NCI-H2107 treated with DMSO at 0.1 percent for 48 hours (cell line): ENCODE results near the gene PPP4R4.

Experiments
- DNase-seq: peaks from one replicate; lab custom pipeline; 2025; ENCODE audit not compliant: unreplicated experiment; lab: John Stamatoyannopoulos, UW

PPP4R4 gene

GRCh38 chr14:94173885-94174603, at the start of gene PPP4R4:
TSS of gene PPP4R4 (plus strand) at chr14:94174322. CDS start at chr14:94174466, 144 bp downstream.
- DNase-seq, result no peak

DNA sequence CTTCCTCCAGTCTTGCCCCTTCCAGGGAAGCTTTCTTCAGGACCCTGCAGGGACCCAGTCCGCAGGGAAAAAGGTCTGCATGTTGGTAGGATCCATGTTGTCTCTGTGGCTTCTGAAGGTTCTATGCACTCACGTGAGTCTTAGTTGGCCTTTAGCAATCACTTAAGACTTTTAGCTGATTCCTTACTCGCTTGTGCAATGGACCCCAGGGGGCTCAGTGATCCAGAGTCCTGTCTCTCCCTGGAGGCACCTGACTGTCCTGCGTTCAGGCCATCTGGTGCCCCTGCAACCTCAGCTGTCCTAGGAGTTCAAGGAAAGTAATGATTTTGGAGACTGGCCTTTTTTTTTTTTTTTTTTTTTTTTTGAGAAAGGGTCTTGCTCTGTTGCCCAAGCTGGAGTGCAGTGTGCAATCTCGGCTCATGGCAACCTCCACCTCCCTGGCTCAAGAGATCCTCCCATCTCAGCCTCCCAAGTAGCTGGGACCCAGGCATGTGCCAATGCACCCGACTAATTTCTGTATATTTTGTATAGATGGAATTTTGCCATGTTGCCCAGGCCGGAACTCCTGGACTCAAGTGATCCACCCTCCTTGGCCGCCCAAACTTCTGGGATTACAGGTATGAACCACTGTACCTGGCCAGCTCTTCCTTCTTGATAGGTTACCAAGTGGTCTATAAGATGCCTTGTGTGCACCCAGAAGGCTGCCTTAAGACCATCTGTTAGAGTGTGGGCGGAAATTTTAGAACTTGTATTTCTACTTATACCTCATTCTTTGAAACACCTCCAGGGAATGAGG, 49.3 kb upstream of the PPP4R4 start:
- DNase-seq, result no peak

DNA sequence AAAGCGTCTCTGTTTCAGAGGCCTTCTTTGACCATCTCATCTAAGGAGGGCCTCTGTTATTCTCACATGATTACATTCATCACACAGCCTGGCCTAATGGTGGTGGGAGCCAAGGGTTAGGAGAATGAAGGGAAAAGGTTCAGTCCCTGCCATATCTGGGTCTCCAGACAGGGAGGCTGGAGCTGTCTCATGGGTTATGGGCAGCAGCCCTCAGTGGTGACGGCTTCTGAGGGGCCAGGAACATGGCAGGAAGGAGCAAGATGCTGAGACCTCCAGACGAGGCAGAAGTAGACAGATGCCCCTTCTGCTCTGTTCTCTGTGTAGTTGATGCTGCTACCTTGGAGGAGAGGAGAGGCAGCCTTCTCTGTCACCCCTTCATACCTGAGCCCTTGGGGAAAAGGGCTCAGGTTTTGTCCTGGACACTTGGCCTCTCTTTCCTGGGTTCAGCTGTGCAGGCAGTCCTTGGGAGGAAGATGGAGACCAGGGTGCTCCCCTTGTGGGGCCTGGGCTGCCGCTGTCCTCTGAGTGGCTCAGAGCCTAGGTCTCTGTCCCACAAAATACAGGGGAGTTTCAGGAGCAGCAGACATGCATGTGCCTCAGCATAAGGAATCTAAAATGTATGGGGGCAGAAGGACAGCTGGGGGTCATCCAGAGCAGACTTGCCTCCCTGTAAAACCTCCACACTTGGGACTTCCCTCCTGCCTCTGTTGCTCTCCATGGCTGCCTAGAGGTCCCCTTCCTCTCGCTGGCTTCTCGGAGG, 48.3 kb upstream of the PPP4R4 start:
- DNase-seq, result no peak

DNA sequence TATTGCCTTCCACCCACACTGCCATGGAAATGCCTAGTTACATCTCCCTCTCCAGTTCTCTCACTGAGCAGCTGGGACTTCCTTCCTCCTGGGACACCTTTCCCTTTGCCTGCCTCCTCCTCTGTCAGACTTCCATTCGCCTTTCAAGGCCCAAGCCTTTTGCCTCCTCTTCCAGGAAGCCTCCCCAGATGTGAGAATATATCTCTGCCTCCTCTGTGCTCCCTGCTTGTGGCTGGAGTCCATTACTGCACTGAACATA, 47.8 kb upstream of the PPP4R4 start:
- no peak for DNase-seq

GRCh38 chr14:94126800-94127199, 47.3 kb upstream of the PPP4R4 start:
- DNase-seq, result no peak

DNA sequence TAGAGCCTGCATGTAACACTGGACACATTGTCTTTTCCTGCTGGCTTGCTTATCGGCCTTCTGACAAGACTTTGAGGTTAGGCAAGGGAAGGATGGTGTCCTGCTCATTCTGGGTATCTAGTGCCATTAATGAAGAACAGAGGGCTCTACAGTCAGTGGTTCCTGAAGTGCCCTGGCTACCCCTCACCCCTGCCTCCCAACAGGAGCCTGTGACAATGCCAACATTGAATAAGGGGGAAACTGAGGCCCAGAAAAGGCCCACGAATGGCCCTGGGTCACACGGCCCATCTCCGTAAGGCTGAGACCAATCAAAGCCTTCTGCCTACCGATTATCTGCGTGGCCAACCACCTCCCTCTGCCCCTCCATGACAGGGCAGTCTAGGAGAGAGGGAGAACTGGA, 46.8 kb upstream of the PPP4R4 start:
- no peak for DNase-seq

DNA sequence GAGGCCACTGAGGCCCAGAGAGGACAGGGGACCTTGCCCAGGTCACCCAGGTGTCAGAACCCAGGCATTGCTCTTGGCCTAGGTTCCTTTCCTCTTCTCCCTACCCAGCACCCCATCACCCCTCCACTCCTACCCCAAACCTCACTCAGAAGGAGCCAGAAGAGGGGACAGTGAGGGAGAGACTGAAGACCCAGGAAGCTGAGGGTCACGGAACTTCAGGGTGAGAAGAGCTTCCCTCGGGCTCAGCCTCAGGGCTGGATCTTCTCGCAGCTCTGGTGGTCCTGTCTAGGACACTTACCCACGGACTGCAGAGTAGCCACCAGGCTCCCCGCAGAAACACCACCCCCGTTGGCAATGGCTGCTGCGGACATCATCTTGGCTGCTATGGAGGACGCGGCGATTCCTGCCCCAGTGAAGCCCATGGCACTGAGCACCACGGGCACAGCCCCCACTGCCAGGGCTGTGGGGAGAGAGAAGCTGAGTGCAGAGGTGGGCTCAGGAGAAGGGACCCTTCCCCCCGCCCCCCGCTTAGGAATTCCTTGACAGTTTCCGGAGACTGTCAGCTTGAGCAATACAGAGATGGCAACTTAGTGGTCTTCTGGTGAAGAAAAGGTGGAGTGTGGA, 45.8 kb upstream of the PPP4R4 start:
- no peak for DNase-seq

- DNase-seq, result peak; percentile 39
Observed at GRCh38 chr14:94129111-94129757, 44.9 kb upstream of the PPP4R4 start, which contains the start of gene IFI27L2. TSS of gene IFI27L2 (minus strand) at chr14:94129604. CDS start at chr14:94129564, 40 bp downstream.

DNA sequence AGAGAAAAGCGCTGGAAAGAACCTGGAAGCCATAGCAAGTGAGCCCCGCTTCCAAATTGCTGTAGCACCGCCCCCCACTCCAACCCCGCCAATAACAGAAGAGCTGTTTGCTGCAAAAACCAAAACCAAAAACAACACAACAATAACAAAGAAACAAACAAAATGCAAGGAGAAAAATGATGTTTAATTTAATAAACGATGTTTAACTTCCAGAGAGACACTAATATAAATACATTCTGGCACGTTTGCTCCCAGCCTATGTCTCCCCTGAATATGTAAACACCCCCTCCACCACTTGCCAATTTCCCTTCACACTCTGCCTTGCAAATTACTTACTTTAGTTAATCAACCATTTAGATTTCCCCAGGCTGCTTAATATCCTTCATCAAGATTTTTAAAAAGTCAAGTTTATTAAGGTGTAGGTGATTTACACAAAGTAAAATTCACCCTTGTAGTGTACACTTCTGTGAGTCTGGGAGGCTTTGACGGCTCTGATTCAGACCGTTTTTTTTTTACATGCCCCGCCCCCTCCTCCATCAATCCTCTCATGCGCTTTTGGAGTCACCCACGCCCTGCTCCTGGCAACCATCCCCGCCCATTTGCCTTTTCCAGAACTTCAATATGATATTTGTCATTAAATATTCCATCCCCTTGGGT, 44.2 kb upstream of the PPP4R4 start:
- no peak for DNase-seq

DNA sequence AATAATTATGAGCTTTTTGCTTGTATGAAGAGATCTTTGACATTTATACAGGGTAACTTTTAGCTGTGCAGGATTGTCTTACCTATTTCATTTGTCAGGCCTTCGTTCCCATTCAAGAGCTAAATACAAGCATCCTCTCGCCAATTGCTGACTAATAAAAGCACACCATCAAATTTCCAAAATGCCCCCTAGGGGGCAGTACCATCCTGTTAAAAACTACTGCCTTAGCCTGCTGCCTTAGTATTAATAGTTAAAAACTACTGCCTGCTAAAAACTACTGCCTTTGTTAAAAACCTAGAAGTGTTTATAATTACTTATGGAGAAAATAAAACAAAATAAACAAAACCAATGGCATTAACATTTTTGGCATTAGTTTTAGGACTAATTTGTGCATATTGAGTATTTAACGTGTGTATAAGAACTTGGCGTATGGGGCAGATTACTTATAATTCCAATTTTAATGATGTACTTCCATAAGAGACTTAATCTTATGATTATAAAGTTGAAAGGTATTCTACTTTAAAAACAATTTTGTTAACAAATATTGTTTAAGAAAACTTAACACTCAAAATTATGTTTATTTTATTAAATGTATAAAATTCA, 41.7 kb upstream of the PPP4R4 start:
- peak; percentile 85 for DNase-seq

DNA sequence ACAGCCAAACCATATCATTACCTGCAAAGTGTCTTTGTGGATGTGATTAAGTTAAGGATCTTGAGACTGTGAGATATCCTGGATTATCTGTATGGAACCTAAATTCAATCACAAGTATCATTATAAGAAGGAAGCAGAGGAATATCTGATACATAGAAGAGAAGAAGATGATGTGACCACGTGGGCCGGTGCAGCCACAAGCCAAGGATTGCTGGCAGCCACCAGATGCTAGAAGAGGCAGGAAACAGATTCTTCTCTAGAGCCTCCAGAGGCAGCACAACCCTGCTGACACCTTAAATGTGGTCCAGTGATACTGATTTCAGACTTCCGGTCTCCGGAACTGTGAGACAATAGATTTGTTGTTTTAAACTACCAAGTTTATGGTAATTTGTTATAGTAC, 38.6 kb upstream of the PPP4R4 start:
- no peak for DNase-seq

GRCh38 chr14:94136575-94137331, 37.4 kb upstream of the PPP4R4 start:
- DNase-seq, result peak; percentile 58

- peak; percentile 87 for DNase-seq
Observed at GRCh38 chr14:94138251-94138650, 35.9 kb upstream of the PPP4R4 start.

DNA sequence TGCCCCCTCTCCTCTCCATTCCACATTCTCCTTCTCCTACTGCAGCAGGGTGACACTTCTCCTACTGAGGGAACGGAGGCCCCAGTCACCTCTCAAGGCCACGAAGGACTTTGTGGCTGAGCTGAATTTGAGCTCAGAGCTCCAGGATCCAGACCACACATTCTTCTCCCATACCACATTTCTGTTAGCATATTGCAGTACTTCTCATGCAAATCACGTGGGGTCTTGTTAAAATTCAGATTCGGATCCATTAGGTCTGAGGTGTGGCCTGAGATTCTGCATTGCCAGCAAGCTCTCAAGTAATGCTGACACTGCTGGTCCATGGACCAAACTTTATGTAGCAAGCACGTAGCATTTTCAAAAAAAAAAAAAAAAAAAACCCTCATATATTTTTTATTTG, 35.1 kb upstream of the PPP4R4 start:
- DNase-seq, result no peak

- DNase-seq, result no peak
Observed at GRCh38 chr14:94139421-94139820, 34.7 kb upstream of the PPP4R4 start.

GRCh38 chr14:94142247-94142646, 31.9 kb upstream of the PPP4R4 start:
- no peak for DNase-seq

DNA sequence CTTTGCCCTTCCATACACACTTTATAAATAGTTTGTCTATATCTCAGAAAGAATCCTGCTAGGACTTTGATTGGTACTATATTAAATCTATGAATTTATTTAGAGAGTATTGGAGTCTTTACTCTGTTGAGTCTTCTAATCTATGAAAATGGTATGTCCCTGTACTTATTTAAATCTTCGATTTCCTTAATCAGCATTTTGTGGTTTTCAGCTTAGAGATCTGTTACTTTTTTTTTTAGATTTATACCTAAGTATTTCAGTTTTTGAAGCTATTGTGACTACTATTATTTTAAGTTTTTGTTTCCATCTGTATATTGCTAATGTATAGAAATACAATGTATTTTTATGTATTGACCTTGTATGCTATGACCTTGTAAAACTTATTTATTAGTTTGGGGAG, 31.3 kb upstream of the PPP4R4 start:
- no peak for DNase-seq

GRCh38 chr14:94143239-94143638, 30.9 kb upstream of the PPP4R4 start:
- no peak for DNase-seq

GRCh38 chr14:94143711-94144110, 30.4 kb upstream of the PPP4R4 start:
- DNase-seq, result no peak
